IPS DF 19.7 (cell line): ENCODE measurements around the gene RCAN1.

Experiments
- DNase-seq: peaks from one replicate; pipeline ENCODE4 v3.0.0-alpha.2; 2013; ENCODE audit warnings: low read depth, low spot score

The RCAN1 gene

GRCh38 chr21:34544032-34544496 lies 70.8 kb downstream of the RCAN1 start:
- DNase-seq = peak; percentile 59

GRCh38 chr21:34543017-34543416 lies 71.9 kb downstream of the RCAN1 start:
- no peak for DNase-seq

- no peak for DNase-seq
These were observed 74.7 kb downstream of the RCAN1 start for GRCh38 chr21:34540206-34540605.

- DNase-seq = no peak
These were observed 77.1 kb downstream of the RCAN1 start for GRCh38 chr21:34537838-34538237.

- DNase-seq = no peak
These were observed 78.1 kb downstream of the RCAN1 start for GRCh38 chr21:34536820-34537219.

- no peak for DNase-seq
These were observed 78.6 kb downstream of the RCAN1 start for GRCh38 chr21:34536311-34536710.

GRCh38 chr21:34535886-34536285 lies 79.0 kb downstream of the RCAN1 start:
- DNase-seq = no peak

GRCh38 chr21:34534522-34534921 lies 80.4 kb downstream of the RCAN1 start:
- DNase-seq = no peak

GRCh38 chr21:34533938-34534337 lies 81.0 kb downstream of the RCAN1 start:
- DNase-seq = no peak

GRCh38 chr21:34531399-34531798 lies 83.5 kb downstream of the RCAN1 start:
- DNase-seq = no peak

- no peak for DNase-seq
These were observed 84.7 kb downstream of the RCAN1 start for GRCh38 chr21:34530261-34530660.

- no peak for DNase-seq
These were observed 86.8 kb downstream of the RCAN1 start for GRCh38 chr21:34528131-34528561.

- peak; percentile 86 for DNase-seq
These were observed 88.2 kb downstream of the RCAN1 start for GRCh38 chr21:34526618-34527290.

- DNase-seq = no peak
These were observed 88.7 kb downstream of the RCAN1 start for GRCh38 chr21:34526241-34526617.

GRCh38 chr21:34524646-34525601 lies 90.0 kb downstream of the RCAN1 start:
- peak; percentile 40 for DNase-seq

GRCh38 chr21:34523019-34523555 lies 91.8 kb downstream of the RCAN1 start:
- no peak for DNase-seq

- no peak for DNase-seq
These were observed 92.6 kb downstream of the RCAN1 start for GRCh38 chr21:34522284-34522683.

GRCh38 chr21:34521561-34521960 lies 93.4 kb downstream of the RCAN1 start:
- DNase-seq = no peak

GRCh38 chr21:34520764-34521508 lies 94.0 kb downstream of the RCAN1 start:
- DNase-seq = no peak

GRCh38 chr21:34520281-34520680 lies 94.6 kb downstream of the RCAN1 start:
- DNase-seq = no peak

- DNase-seq = no peak
These were observed 95.2 kb downstream of the RCAN1 start for GRCh38 chr21:34519694-34520093.

GRCh38 chr21:34519016-34519415 lies 95.9 kb downstream of the RCAN1 start:
- no peak for DNase-seq
